Epithelial cell of proximal tubule (primary cell): ENCODE results near the gene TSGA10IP. TPM values are rescaled to one million over a fixed set of nuclear protein-coding genes. Genes with fewer than 3 reads are reported as not detected.
"Not testable (repeated sequence)": the region's sequence is repeated elsewhere in the genome, so short reads cannot be mapped to it uniquely, and the experiment has no call there.

Source experiments
- DNase-seq: peaks from one replicate; pipeline ENCODE4 v3.0.0-alpha.2; 2011; ENCODE audit warnings: low read depth
- H3K4me3 ChIP-seq: 2 replicates; pipeline ENCODE4 v1.5.1; 2011; ENCODE audit warnings: low read depth, mild to moderate bottlenecking, low read length
- CTCF ChIP-seq: conservative IDR thresholded peaks from 2 replicates; pipeline ENCODE4 v1.5.1; 2012; ENCODE audit warnings: low read depth, mild to moderate bottlenecking, low read length
- total RNA-seq: library from RNA; depleted of rRNA; stranded (reverse); fragments of >200 nt; gene quantifications from 2 replicates; pipeline ENCODE4 v1.2.3, GENCODE V29; 2015

TSGA10IP gene
- total RNA-seq, 1 donor from 2014 or later: not detected

- DNase-seq: no peak
- no peak for TF ChIP-seq CTCF
- no peak overlapping the region for H3K4me3 ChIP-seq
These were observed 1.4 kb downstream of the TSGA10IP start for GRCh38 chr11:65946655-65947054.

GRCh38 chr11:65947133-65947532 is 1.9 kb downstream of the TSGA10IP start:
- DNase-seq: no peak
- TF ChIP-seq CTCF: no peak
- H3K4me3 ChIP-seq: no peak overlapping the region

GRCh38 chr11:65947603-65948125 is 2.4 kb downstream of the TSGA10IP start:
- DNase-seq: no peak
- TF ChIP-seq CTCF: no peak
- no peak overlapping the region for H3K4me3 ChIP-seq

GRCh38 chr11:65950711-65951110 is 5.4 kb downstream of the TSGA10IP start:
- DNase-seq, H3K4me3 ChIP-seq: not testable (repeated sequence)

GRCh38 chr11:65951641-65952040 is 6.4 kb downstream of the TSGA10IP start:
- DNase-seq, H3K4me3 ChIP-seq: not testable (repeated sequence)

- DNase-seq: no peak
- H3K4me3 ChIP-seq: no peak overlapping the region
- TF ChIP-seq CTCF: no peak
These were observed 6.8 kb downstream of the TSGA10IP start for GRCh38 chr11:65952052-65952521.

GRCh38 chr11:65953471-65953870 is 8.2 kb downstream of the TSGA10IP start:
- DNase-seq: no peak
- no peak for TF ChIP-seq CTCF
- H3K4me3 ChIP-seq: no peak overlapping the region

- no peak for DNase-seq
- no peak for TF ChIP-seq CTCF
- H3K4me3 ChIP-seq: no peak overlapping the region
These were observed 9.5 kb downstream of the TSGA10IP start for GRCh38 chr11:65954771-65955170.
